Esophagus squamous epithelium (tissue), 4 donors: Measurements from ENCODE around the gene SLC46A3.

ENCODE experiments used
- CTCF ChIP-seq, 6 experiments: fragments of 450-650 bp in 4 of 6; fragments of 200-600 bp in 2 of 6; sonication (generic) in 2 of 6; IDR thresholded peaks; one replicate each; pipeline ENCODE4 v1.5.1; 2016 to 2019; ENCODE audit warnings: antibody characterized with exemption in 6 of 6, mild to moderate bottlenecking in 4 of 6, moderate library complexity in 4 of 6
- POLR2A ChIP-seq, 4 donors: fragments of 450-650 bp; IDR thresholded peaks; one replicate each; pipeline ENCODE4 v1.6.1; 2017; ENCODE audit warnings: antibody characterized with exemption in 4 of 4, mild to moderate bottlenecking in 4 of 4, moderate library complexity in 3 of 4

- TF ChIP-seq CTCF (IDR thresholded peaks at IDR 0.05): no peak
- no peak for TF ChIP-seq POLR2A (IDR thresholded peaks at IDR 0.05)
Observed at GRCh38 chr13:28714651-28715050, 4.1 kb downstream of the SLC46A3 start.
